Measurements from ENCODE around the gene NSUN4.
"Not testable (repeated sequence)": the region's sequence is repeated elsewhere in the genome, so short reads cannot be mapped to it uniquely, and the experiment has no call there.

NSUN4 gene

DNA sequence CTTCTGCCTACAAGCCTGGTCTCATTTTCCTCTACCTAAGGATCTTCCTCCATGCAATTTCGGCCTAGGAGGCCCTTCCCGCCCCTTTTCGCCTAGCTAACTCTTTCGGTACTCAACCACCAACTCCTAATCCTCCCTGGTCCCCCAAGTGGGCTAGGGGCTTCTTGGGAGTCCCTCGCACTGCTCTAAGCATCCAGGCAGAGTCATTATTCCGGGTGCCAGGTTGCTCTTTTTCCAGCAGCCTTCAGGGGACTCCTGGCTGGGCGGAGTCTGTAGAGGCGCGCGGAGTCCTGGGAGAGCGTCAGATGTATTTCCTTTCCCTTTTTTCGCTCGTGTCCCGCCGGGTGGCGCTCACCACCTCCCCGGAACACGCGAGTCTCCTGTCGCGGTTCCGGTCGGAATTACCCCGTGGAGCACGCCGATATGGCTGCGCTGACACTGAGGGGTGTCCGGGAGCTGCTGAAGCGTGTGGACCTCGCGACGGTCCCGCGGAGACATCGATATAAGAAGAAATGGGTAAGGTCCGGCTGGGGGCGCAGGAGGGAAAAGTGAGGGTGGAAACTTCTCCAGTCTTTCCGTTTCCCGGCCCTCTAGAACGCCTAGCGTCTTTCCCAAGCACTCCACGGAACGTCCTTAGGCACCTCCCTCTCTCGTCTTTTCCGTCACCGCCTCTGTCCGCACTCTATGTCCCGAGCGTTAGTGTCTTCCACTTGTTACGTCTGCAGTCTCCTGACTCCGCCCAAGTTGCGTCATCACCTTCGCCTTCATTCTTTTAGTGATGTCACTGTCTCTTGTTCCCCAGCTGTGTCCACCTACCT lies at the start of gene NSUN4:
TSS of gene NSUN4 (plus strand) at position 404 of the 818 bp plus-strand sequence. CDS start at position 424, 20 bp downstream.
- DNase-seq (ENCODE audit: low spot score) = peak; percentile 96

DNA sequence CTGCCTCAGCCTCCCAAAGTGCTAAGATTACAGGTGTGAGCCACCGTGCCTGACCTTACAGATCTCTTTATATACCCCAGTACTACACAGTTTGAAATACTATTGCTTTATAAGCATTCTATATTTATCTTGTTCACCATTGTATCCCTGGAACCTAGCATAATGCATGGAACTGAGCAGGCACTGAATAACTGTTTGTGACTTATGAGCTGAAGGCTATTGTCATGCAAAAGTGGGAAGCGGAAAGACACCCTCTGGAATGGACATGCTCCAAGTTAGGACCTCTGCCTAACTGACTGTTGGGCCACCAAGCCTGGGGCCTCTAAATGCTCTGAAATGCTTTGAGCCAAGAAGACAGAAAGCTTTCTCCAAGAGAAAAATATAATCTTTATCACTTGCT lies 45.3 kb upstream of the NSUN4 start:
- no peak for DNase-seq (ENCODE audit: low spot score)

DNA sequence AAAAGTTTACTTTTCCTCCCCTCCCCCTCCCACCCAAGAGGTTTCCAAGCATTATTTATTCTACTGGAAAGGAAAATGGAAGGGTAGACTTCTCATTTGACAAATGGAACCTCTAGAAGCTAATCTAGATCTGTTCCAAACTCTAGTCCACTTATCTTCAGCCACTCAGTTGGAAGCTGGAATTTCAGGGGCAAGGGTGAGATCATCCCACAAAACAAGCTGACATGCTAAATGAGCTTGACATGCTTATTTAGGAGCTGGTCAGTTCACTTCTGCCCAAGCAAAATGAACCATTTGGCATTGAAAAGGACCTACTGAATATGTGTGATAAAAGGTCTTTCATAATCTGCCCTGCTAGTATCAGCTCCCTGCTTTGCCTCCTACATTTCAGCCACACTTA lies 42.2 kb upstream of the NSUN4 start:
- no peak for DNase-seq (ENCODE audit: low spot score)

DNA sequence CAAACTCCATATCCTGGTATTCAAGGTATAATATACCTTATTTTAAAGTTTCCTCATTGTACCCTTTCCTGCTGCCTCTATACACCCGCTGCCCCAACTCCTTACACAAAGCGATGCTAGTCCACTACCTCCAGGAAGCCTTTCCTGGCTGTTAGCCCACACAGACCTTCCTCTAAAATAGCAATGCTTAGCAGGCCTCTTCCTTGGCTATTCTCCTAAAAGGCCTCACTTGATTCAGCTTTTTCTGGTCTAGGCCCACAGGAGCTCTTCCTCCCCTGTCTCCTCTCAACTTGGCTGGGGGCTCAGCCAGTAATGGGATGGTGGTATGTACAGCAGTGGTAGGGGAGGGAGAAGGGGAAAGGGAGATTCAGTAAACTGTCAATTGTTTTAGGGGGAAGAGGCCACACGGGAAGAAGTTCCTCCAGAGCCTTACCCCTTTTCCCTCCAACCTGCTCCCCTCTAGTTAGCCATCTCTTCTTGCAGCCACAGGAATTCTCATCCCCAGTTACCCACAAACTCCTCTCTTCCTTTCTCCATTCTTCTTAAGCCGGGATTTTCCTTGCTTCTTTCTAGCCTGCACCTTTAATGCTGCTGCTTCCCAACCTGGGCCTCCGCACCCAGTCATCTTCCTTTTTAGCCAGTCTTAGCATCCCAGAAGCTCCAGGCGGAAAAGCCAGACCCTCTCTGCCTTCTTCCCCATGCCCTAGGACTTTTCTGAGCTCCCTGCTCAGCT lies 39.8 kb upstream of the NSUN4 start:
- DNase-seq (ENCODE audit: low spot score) = no peak

DNA sequence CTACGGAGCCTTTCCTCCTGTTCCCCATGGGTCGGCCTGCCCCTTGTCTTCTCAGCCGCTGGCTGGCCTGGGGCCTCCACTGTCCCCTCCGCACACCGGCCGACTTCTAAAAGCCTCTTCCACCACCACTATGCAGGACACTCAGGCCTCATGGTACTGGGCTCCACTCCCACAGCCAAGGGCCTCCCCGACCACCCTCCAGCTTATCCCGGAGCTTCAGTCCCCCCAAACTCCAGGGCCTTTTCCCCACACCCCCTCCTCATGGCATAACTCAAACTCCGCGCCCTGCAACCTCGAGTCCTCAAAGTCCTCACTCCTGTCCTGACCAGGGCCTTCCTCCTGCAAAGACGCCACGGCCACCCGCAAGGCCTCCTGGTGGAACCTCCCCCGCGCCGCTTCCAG lies 39.2 kb upstream of the NSUN4 start:
- peak; percentile 27 for DNase-seq (ENCODE audit: low spot score)

DNA sequence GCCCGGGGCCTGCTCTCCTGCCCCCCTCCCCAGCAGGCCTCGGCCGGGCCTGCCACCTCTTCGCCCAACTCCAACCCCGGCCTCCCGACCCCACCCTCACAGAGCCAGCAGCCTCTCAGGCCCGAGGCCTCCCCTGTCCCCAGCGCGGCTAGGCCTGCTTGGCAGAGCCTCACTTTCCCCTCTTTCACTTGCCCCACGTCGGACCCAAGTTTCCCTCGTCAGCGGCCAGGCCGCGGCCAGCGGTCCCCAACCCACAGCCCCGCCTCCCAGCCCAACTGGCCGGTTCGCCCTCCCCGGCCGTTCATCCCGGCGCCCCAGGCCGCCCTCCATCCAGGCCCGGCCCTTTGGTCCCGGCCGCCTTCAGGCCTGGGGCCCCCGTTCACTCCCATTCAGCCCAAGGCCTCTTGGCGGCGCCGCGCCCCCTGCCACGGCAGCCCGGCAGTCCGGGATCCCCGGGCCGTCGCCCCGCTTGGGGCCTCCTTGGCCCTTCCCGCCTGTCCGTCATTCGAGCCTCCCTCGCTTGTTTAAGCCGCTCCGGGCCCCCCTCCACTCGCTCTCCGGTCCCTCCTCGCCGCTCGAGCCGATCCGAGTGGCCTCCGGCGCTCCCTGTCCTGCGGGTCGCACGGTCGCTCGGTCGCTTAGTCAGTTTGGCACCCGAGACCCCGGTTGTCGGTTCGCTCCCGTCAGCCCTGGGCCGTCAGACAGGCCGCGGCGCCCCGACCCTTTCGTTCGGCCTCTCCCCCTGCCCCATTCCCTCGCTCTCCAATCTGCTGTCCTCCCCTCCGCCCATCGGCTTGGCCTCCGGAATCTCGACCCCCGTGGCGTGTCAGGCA lies 38.6 kb upstream of the NSUN4 start:
- DNase-seq (ENCODE audit: low spot score) = peak; percentile 35

DNA sequence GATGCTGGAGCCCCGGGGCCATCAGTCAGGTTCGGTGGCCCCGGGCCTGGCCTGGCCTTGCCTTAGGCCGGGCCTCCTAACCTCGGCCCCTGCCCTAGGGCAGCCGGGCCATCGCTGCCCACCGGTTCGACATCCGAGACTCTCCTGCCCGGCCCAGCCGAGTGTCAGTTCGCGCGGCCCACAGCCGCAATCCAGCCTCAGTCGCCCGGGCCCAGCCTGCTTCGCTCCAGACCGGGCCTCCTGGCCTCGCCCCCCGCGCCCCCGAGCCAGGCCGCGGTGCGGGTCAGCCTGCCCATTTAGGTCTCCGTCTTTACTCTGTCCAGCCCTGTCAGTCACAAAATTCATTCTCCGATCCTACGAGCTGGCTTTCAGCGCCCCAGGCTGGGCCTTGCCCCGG lies 38.0 kb upstream of the NSUN4 start:
- peak; percentile 27 for DNase-seq (ENCODE audit: low spot score)

DNA sequence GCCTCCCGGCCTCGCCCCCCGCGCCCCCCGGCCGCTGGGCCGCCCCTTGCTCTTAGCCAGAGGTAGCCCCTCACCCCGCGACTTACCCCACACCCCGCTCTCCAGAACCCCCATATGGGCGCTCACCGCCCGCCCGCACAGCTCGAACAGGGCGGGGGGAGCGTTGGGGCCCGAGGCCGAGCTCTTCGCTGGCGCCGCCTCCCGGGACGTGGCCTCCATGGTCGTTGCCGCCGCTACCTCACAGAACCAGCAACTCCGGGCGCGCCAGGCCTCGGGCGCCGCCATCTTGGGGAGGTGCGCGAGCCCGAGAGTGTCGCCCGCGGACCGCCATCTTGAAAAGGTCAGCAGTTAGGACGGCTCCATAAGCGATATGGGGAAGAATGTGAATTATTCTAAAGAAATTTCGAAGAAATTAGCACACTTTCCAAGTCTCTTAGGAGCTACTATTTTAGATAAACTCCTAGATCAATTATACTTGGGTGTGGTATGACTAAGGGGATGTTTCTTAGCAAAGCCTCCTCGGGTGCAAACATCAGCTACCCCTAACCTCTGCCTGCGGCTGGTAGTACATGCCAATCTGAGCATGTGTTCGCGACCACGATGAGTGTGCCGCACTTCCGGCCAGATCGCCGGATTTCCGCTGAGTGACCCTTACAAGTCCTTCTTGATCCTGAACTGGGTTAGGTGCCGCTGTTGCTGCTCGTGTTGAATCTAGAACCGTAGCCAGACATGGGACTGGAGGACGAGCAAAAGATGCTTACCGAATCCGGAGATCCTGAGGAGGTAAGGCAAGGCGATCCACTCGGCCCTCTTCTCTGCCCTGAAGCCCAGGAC lies 37.4 kb upstream of the NSUN4 start, which contains the start of the genes LRRC41 and UQCRH:
TSS of gene LRRC41 (minus strand) at position 579 of the 834 bp plus-strand sequence. CDS start at position 285, 294 bp downstream.
TSS of gene UQCRH (plus strand) at position 661 of the 834 bp plus-strand sequence. CDS start at position 730, 69 bp downstream.
- peak; percentile 98 for DNase-seq (ENCODE audit: low spot score)

DNA sequence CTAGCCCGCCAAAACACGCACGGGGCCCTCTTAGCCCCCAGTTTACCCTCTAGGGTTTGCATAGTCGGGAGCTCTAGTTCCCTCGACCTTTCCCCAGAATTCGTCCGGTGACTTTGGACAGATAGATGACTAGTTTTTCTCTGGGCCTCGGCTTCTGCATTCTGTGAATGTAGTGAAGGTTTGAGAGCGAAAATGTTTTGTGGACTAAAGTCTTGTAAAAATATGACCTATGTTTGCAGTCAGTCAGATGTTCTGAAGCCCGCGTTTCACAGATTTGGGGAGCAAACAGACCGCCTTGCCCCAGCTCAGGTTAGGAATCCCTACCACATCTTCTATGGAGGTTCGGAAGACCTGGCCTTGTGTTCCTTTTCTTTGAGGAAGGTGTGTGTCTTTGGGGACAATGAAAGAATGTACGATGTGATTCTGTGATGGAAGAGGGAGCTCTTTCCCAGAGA lies 36.7 kb upstream of the NSUN4 start:
- DNase-seq (ENCODE audit: low spot score) = no peak

DNA sequence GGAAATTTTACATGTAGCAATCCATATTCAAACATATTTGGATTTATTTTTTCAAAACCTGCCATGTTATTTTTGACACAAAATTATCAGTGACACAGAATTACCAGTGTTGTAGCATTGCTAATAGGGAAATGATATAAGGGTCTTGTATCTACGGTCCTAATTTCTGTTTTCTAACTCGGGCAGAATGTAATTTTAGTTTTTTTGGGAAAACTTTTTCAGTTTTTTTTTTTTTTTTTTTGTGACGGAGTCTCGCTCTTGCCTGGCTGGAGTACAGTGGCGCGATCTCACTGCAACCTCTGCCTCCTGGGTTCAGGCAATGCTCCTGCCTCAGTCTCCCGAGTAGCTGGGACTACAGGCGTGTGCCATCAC lies 34.5 kb upstream of the NSUN4 start:
- DNase-seq (ENCODE audit: low spot score) = no peak

DNA sequence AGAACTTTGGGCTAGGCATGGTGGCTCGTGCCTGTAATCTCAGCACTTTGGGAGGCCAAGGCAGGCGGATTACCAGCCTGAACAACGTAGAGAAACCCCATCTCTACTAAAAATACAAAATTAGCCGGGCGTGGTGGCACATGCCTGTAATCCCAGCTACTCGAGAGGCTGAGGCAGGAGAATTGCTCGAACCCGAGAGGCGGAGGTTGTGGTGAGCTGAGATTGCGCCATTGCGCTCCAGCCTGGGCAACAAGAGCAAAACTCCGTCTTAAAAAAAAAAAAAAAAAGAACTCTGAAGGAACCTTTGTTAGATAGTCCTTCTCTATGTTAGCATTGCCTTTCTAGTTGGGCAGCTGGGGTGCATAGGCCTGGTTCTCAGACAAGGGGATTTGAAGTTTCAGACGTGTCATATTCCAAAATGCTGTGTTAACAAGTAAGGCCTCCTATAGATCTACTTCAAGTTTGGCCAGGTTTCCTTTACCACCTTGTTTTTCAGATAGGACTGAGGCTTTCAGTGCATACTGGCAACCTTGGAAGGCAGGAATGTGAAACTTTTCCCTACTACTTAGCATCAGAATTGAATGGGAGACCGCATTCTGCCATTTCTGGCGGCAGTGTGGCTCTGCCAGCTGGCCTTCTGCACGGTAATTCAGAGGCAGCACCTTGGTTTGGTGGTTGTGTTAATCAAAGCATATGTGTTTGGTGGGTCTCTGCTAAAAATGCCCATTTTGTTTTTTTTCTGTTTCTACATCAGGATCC lies 31.0 kb upstream of the NSUN4 start:
- no peak for DNase-seq (ENCODE audit: low spot score)

DNA sequence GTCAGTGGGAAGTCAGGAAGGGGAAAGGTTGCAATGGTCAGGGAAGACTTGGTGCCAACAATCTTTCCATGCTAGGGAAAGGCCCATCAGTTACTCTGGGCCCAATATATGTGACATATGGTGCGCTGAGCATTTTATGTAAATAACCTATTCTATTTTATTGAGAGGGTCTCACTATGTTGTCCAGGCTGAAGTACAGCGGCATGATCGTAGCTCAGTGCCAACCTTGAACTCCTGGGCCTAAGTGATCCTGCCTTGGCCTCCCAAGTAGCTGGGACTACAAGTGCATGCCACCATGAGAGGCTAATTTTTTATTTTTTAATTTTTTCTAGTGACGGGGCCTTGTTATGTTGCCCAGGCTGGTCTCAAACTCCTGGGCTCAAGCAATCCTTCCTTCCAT lies 30.3 kb upstream of the NSUN4 start:
- no peak for DNase-seq (ENCODE audit: low spot score)

DNA sequence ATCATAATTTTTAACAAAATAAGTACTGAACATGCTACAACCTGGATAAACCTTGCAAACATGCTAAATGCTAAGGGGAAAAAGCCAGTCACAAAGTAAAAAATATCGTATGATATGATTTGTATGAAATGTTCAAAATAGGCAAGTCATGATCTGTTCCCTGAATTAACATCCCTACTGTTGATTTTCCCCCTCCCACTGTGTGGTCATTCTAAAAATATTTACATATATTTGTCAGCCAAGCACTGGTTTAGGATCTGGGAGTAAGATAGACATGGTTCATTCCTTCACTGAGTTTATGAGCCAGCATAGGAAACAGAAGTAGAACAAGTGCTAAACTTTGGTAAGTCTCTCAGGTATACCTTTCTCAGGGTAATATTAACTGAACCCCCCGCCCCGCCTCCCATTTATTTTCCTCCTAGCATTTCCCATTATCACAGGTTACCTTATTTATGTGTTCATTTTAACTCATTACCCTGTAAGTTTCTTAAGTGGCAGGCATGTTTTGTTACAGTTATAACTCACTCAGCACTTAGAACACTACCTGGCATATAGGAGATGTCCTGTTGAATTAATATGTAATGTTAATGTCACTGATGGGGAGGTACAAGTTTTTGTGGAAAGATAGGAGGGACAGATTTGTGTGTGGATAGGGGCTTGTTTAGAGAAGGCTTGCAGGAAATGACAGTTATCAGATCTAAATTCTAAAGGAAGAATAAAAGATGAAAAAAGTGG lies 24.8 kb upstream of the NSUN4 start:
- no peak for DNase-seq (ENCODE audit: low spot score)

DNA sequence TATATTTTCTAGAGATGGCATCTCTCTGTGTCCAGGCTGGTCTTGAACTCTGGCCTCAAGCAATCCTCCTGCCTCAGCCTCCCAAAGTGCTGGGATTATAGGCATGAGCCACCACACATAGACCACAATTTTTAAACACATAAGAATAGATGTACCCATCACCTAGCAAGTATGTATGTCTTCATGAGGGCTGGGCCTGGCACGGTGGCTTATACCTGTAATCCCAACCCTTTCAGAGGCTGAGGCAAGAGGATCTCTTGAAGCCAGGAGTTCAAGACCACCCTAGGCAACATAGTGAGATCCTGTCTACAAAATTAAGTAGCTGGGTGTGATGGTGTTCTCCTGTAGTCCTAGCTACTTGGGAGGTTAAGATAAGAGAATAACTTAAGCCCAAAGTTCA lies 23.3 kb upstream of the NSUN4 start:
- DNase-seq (ENCODE audit: low spot score) = no peak

DNA sequence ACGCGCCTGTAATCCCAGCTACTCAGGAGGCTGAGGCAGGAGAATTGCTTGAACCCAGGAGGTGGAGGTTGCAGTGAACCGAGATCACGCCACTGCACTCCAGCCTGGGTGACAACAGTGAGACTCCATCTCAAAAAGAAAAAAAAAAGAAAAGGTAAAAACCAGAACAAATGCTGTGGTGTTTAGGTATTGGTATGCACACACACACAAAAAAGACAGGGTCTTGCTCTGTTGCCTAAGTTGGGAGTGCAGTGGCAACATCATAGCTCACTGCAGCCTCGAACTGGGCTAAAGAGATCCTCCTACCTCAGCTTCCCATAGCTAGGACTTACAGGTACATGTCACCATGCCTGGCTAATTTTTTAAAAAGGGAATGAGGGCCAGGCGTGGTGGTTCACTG lies 21.3 kb upstream of the NSUN4 start:
- DNase-seq (ENCODE audit: low spot score) = not testable (repeated sequence)

DNA sequence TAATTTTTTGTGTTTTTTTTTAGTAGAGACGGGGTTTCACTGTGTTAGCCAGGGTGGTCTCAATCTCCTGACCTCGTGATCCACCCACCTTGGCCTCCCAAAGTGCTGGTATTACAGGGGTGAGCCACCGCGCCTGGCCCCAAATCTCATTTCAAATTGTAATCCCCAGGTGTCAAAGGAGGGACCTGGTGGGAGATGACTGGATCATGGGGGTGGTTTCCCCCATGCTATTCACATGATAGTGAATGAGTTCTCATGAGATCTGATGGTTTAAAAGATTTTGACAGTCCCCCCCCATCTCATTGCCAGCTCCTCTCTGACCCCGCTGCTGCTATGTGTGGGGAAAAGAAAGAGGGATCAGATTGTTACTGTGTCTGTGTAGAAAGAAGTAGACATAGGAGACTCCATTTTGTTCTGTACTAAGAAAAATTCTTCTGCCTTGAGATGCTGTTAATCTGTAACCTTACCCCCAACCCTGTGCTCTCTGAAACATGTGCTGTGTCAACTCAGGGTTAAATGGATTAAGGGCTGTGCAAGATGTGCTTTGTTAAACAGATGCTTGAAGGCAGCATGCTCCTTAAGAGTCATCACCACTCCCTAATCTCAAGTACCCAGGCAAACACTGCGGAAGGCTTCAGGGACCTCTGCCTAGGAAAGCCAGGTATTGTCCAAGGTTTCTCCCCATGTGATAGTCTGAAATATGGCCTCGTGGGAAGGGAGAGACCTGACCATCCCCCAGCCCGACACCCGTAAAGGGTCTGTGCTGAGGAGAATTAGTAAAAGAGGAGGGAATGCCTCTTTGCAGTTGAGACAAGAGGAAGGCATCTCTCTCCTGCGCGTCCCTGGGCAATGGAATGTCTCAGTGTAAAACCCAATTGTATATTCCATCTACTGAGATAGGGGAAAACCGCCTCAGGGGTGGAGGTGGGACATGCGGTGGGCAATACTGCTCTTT lies 20.4 kb upstream of the NSUN4 start:
- DNase-seq (ENCODE audit: low spot score) = not testable (repeated sequence)

DNA sequence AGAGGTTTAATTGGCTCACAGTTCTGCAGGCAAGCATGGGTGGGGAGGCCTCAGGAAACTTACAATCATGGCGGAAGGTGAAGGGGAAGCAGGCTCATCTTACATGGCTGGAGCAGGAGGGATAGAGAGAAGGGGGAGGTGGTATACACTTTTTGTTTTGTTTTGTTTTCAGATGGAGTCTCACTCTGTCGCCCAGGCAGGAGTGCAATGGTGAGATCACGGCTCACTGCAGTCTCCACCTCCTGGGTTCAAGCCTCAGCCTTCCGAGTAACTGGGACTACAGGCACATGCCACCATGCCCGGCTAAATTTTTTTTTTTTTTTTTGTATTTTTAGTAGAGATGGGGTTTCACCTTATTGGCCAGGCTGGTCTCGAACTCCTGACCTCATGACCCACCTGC lies 18.4 kb upstream of the NSUN4 start:
- DNase-seq (ENCODE audit: low spot score) = not testable (repeated sequence)

DNA sequence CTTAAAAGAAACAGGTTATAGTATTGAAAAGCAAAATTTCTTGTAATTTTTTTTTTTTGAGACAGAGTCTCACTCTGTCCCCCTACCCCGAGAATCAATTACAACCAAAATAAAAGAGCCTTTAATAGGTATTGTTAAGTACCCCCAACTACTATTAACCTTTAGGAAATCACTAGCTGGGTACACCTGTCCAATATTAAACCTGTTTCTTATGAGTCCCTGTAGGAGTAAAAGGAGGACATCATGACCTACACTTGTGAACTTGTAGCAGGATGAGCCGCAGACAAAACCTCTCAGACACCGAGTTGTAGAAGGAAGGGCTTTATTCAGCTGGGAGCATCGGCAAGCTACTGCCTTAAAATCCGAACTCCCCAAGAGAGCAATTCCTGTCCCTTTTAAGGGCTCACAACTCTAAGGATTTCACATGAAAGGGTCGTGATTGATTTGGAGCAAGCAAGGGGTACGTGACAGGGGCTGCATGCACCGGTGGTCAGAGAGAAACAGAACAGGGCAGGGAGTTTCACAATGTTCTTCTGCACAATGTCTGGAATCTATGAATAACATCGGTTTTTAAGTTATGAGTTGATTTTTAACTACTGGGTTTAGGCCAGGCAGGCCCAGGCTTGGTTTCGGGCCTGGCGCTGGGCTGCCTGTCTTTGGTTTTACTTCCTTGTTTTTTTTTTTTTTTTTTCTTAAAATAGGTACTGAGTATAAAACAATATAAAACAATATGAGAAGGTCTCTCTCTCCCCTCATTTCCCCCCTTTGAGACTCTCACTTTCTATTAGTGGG lies 15.1 kb upstream of the NSUN4 start:
- not testable (repeated sequence) for DNase-seq (ENCODE audit: low spot score)

Measured in Ammon's horn (tissue), 1 donor.